Stimulated activated CD4-positive, alpha-beta T cell treated with anti-CD3 and anti-CD28 coated beads, Interleukin-4, amount 100 ng/mL, for 4 hours (primary cell): ENCODE measurements around the gene RASA4.
"Not testable (repeated sequence)": the region's sequence is repeated elsewhere in the genome, so short reads cannot be mapped to it uniquely, and the experiment has no call there.

ENCODE experiments used
- DNase-seq, 2 experiments: peaks; one replicate each; pipeline ENCODE4 v3.0.0-alpha.2; 2020

RASA4 gene

DNA sequence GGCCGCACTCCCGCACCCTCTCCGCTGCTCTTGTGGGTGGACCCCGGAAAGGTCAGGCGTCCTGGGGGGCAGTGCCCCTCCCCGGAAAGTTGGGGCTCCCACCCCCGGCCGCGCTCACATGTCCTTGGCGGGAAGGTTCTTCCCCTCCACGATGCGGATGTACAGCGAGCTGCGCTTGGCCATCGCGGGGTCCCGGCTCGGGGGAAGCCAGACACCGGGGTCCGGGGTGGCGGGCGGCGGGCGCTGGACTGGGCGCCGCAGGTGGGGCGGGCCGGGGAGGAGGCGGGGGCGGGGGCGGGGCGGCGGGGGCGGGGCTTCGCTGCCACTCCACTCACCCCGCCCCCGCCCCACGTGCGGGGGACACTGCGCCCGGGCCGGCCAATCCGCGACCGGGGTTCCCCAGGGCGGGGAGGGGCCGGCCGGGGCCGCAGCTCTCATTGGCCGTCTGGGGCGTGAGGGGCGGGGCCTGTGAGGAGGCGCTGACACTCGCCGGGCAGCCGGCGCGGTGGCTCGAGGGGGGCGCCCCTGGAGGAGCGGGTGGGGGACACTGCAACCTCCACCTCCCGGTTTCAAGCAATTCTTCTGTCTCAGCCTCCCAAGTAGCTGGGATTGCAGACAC lies at the start of gene RASA4:
TSS of gene RASA4 (minus strand) at position 250 of the 619 bp plus-strand sequence. CDS start at position 183, 67 bp downstream.
- peak; percentile 26 to 38 for DNase-seq

DNA sequence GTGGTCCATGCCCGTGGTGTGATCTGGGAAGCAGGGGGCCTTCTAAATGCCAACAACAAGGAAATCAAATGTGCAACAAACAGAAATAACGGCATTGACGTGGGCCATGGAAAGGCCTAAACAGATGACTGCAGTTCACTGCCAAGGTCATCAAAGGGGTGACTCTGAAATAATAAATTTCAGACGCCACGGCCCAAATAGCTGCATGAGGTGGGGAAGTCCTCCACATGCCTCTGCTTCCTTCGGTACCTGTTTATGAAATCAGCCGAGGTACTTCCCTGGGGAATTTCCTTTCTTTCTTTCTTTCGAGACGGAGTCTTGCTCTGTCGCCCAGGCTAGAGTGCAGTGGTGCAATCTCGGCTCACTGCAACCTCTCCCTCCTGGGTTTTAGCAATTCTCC lies 48.2 kb upstream of the RASA4 start:
- not testable (repeated sequence) for DNase-seq

DNA sequence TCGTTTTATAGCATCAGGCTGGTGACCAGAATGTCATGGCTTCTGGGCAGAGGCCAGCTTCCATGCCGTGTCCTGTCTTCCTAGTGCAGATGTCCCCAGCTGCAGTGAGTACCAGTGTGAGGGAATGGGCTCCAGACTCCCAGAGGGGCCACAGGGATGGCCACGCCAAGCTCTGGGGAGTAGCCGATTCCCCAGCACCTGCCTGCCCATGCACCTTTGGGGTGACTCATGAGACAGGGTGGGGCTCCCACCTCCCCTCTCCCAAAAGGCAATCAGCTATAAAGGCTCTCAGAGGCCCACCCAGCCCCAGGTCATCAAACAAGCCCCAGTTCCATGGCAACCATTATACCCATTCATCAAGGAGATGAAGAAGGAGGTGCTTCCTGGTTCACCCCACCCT lies 33.4 kb upstream of the RASA4 start, which contains the start of gene SPDYE2B:
TSS of gene SPDYE2B (plus strand) at position 396 of the 400 bp plus-strand sequence. CDS start 2,030 bp downstream, outside the sequence.
- DNase-seq, result not testable (repeated sequence)

DNA sequence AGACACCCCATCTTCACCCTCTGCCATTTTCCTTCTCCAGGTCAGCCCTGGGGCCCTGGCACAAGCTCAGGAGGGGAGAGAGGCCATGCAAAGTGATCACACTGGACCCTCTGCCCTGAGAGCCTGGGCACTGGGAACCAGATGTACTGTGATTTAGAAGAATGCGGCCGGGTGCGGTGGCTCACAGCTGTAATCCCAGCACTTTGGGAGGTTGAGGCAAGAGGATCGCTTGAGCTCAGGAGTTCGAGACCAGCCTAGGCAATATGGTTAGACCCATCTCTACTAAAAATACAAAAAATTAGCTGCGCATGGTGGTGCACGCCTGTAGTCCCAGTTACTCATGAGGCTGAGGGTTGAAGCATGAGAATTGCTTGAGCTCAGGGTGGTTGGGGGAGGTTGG lies 31.3 kb upstream of the RASA4 start:
- DNase-seq, result not testable (repeated sequence)

- not testable (repeated sequence) for DNase-seq
Observed at GRCh38 chr7:102643404-102643803, 26.8 kb upstream of the RASA4 start.

DNA sequence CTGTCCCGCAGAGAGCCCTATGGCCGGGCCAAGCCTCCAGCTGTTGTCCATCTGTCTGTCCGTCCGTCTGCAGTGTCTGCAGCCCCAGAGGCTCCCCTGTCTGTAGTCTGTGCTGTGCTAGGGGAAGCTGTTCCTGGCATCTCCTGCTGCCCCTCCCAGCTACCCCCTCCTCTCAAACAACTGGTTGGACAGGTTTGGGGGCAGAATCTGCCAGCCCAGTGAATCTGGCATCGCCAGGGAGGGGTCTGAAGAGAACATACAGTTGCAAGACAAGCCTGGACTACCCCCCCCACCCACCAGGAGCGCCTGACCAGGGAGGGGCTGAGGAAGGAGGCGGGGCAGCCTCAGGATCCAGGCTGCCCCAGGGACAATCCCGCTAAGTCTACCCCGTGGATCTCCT lies 26.1 kb upstream of the RASA4 start, which contains the start of gene UPK3BL1:
TSS of gene UPK3BL1 (minus strand) at position 101 of the 400 bp plus-strand sequence. CDS start at position 51, 50 bp downstream.
- not testable (repeated sequence) for DNase-seq

DNA sequence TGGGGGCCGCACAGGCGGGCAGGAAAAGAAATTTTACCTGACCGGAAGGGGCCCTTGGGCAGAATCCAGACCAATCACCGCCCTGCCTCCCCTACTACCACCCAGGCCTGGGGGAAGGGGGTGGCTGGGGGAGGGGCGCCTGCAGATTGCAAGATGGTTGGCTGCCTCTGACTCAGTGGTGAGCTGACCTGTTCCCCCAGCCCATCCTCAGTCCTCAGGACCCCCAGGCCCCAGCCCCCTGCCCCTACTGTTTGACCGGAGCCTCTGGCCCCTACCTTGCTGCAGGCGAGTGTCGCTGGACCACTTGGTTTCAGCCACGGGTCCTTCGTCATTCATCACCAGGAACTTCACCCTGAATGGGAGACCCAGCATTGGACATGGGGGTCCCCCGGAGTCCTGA lies 22.3 kb upstream of the RASA4 start:
- DNase-seq, result peak in 1 of 2 experiments; percentile 4

DNA sequence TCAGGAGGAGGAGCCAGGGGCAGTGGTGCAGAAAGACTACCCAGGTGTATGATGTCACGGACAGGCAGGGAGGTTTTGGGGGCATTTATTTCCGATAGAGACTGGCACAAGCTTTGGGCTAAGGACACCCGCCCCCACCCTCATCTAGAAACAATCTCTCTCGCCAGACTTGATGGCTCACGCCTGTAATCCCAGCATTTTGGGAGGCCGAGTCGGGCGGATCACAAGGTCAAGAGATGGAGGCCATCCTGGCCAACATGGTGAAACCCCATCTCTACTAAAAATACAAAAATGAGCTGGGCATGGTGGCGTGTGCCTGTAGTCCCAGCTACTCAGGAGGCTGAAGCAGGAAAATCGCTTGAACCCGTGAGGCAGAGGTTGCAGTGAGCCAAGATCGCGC lies 20.4 kb upstream of the RASA4 start:
- DNase-seq, result not testable (repeated sequence)

DNA sequence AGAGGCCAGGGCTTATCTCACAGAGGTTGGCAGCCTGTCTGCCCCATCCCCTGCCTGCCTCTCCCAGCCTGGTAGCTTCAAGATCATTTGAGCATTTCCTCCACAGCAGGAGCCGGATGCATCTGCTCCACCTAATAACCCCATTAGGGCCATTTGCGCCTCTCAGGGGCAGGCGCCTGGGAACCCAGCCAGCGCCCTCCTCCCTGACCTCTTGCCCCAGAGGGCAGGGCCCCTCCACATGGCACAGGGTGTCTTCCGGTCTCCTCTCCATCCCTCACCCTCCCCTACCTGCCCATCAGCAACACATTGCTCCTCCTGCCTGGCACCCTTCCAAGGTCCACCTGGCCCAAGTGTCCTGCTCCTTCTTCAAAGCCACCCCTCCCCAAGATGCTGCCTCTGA lies 18.8 kb upstream of the RASA4 start:
- not testable (repeated sequence) for DNase-seq

- not testable (repeated sequence) for DNase-seq
Observed at GRCh38 chr7:102634299-102634698, 17.7 kb upstream of the RASA4 start.

DNA sequence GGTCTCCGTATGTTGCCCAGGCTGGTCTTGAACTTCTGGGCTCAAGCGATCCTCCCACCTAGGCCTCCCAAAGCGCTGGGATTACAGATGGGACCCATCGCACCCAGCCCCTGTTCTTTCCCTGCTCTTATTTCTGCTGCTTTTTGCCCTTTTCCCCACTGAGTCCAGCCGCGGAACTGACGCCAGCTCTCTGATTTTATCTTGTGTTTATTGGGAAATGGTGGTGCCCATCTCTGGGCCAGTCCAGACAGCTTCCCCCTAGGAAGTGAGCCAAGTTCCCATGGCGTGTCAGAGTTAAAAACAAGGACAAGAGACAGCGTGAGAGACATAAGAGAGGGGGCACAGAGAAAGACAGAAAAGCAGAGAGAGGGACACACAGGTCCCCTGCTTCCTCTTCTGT lies 14.1 kb upstream of the RASA4 start:
- DNase-seq, result not testable (repeated sequence)

GRCh38 chr7:102627271-102627904 lies 10.8 kb upstream of the RASA4 start:
- DNase-seq, result not testable (repeated sequence)

DNA sequence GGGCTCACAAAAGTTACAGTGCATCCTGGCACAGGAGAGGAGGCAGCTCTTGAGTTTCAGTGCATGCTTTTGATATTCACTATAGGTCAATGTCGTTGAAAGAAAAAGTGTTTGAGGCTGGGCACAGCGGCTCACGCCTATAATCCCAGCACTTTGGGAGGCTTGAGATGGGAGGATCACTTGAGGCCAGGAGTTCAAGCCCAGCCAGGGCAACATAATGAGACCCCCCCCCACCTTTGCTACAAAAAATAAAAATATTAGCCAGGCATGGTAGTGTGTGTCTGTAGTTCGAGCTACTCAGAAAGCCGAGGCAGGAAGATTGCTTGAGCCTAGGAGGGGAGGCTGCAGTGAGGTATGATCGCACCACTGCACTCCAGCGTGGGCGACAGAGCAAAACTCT lies 1.6 kb upstream of the RASA4 start:
- not testable (repeated sequence) for DNase-seq

DNA sequence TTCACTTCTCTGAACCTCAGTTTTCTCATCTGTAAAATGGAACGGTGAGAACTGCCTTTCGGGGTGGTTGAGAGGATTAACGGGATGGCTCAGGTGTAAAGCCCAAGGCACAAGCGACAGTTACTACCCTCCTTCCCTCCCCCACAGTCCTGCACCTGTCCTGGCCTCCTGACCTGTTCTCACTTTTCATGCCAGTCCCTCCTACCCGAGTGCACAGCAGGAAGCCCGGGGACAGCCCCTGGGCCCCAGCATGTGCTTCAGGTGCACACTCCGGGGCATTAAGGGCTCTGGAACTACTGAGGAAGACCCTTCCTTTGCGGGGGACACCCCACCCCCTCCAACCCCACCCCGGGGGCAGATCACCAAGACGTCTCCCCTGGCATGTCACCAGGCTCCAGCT lies 626 bp downstream of the RASA4 start:
- DNase-seq, result not testable (repeated sequence)

GRCh38 chr7:102614873-102615272 lies 1.7 kb downstream of the RASA4 start:
- DNase-seq, result not testable (repeated sequence)

DNA sequence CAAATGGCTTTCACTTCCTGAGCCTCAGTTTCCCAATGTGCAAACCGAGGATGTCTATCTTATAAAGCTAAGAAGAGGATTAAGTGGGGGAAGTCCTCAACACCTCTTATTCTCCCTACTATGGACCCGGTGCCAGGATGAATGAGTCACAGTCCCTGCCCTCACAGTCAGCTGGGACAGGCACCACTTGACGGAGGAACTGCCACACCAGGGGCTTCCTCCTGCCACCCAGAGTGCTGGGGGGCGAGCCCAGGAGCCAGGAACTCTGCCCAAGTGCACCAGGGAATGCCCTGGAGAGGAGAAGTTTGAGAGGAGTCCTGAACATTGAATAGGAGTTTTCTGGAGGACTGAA lies 2.2 kb downstream of the RASA4 start:
- not testable (repeated sequence) for DNase-seq

DNA sequence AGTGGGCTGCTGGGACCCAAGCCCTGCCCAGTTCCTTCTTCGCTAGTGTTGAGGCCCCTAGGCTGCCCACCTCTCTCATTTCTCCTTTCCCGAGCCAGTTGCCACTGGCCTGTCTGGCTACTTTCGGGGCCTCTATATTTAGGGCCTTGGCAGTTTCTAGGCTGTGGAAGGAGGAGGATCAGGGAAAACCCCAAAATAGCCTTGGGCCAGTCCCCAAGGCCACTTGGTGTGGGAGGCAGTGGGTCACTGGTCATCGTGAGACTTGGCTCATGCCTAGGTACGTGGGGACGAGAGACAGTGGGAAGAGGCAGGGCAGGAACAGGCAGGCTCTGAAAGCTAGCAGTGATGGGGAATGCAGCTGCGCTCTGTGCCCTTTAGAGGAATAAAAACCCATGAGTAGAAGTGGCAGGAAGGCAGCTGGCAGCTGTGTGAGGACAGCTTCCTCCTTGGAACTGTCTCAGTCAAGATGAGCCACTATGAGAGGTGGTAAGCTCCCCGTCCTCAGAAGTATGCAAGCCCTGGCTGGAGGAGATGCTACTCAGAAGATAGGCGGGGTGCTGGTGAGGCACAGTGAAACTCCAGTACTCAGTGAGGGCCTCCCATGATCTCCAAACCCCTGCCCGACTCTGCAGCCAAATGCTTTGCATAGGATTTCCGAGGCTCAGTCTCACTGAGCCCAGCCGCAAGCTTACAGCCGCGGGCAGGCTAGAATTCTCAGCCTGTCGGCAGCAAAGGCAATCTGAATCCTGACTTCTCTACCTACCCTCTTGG lies 2.8 kb downstream of the RASA4 start:
- DNase-seq, result not testable (repeated sequence)

- not testable (repeated sequence) for DNase-seq
Observed at GRCh38 chr7:102611675-102612325, 4.8 kb downstream of the RASA4 start.

GRCh38 chr7:102611013-102611674 lies 5.4 kb downstream of the RASA4 start:
- not testable (repeated sequence) for DNase-seq

DNA sequence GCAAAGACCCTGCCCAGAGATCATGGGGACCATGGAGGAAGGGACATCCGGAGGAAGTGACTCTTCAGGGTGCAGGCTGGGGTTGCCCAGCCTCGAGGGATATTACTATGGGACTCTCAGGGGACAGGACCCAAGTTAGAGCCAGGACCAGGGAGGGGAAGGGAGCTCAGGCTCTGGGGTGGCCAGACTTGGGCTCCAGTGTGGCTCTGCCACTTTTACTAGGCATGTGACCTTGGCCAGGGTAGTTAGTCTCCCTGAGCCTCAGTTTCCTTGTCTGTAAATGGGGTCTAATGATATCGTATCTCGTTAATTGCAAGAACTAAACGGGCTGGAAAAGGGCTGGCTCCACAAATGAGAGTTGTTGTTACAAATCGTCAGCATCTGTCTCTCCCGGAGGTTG lies 6.1 kb downstream of the RASA4 start:
- DNase-seq, result not testable (repeated sequence)

DNA sequence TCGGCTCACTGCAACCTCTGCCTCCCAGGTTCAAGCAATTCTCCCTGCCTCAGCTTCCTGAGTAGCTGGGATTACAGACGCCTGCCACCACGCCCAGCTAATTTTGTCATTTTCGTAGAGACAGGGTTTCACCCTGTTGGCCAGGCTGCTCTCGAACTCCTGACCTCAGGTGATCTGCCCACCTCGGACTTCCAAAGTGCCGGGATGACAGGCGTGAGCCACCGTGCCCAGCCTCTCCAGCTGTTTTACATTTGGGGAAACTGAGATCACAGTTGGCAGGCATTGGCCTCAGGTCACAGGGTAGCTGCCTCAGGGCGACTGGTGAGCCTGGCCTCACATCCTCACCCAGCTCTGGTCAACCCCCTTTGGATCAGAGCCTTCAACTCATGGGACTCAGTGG lies 6.8 kb downstream of the RASA4 start:
- DNase-seq, result not testable (repeated sequence)

DNA sequence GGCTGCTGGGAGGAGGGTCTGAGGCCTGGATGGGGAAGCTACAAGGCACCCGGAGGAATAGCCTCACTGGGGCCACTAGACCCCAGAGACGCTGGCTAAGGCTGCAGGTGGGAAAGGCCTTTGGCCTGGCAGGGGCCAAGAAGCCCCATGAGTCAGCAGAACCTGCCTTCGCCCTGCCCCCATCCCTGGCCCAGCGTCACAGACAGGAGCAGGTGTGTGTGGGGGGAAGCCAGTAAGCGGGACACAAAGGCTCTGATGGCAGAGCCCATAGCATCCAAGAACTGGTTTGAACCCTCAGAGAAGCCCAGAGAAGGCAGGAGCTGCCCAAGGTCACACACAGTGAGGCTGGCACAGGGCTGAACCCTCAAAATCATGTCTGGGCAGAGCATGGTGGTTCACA lies 9.7 kb downstream of the RASA4 start:
- not testable (repeated sequence) for DNase-seq
